HL-60 (cell line): ENCODE measurements around the gene PLCB1.
"Not testable (repeated sequence)": the region's sequence is repeated elsewhere in the genome, so short reads cannot be mapped to it uniquely, and the experiment has no call there.

Experiments used
- DNase-seq, 2 experiments: peaks; one replicate each; pipeline ENCODE4 v3.0.0-alpha.2; 2010 to 2020; ENCODE audit warnings: low read depth in 1 of 2, low spot score in 1 of 2
- H3K27ac ChIP-seq: fragments of 250-450 bp; sonication (Bioruptor Pico); replicated peaks from 2 replicates; pipeline ENCODE4 v1.5.1; 2020; ENCODE audit warnings: mild to moderate bottlenecking, moderate library complexity
- H3K27me3 ChIP-seq: fragments of 250-450 bp; sonication (Bioruptor Pico); 2 replicates; pipeline ENCODE4 v1.5.1; 2021; ENCODE audit warnings: mild to moderate bottlenecking, moderate library complexity; ENCODE audit not compliant: insufficient read depth, poor library complexity, severe bottlenecking
- H3K4me3 ChIP-seq: replicated peaks from 2 replicates; pipeline ENCODE4 v1.5.1; 2011; ENCODE audit warnings: mild to moderate bottlenecking, control low read depth, low read length; ENCODE audit not compliant: insufficient read depth
- CTCF ChIP-seq: IDR thresholded peaks from one replicate; pipeline ENCODE4 v1.5.1; 2011; ENCODE audit warnings: low read length, control low read depth, inconsistent platforms; ENCODE audit not compliant: insufficient read depth
- GABPA ChIP-seq: IDR thresholded peaks from 2 replicates; pipeline ENCODE4 v1.6.1; 2012; ENCODE audit warnings: low read depth
- POLR2AphosphoS5 ChIP-seq: IDR thresholded peaks from 2 replicates; pipeline ENCODE4 v1.6.1; 2012; ENCODE audit warnings: low read depth
- SPI1 ChIP-seq: IDR thresholded peaks from 2 replicates; pipeline ENCODE4 v1.6.1; 2012; ENCODE audit warnings: low read depth, mild to moderate bottlenecking, borderline replicate concordance
- TF ChIP-seq, protein P1 (sequence below): IDR thresholded peaks from 2 replicates; pipeline ENCODE4 v1.6.1; 2012; ENCODE audit warnings: low read depth; ENCODE audit not compliant: insufficient replicate concordance

The PLCB1 gene

DNA sequence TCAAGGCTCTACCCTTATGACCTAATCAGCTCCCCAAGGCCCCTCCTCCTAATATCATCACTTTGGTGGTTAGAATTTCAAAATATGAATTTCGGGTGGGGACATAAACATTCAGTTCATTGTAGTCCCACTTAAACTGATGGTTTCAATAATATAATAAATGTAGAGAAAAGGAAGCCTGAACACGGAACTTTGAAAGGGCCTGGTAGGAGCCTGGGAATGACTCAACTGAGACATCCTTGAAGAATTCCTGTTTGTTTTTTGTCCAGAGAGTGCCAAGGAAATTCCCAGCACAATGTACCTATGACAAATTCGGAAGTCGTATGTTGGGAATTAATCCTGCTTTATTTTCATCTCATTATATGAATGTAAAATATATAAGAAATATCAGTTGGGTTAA lies 457.9 kb downstream of the PLCB1 start:
- TF ChIP-seq POLR2AphosphoS5 (no peak), GABPA (no peak), SPI1 (no peak), CTCF (no peak)
- TF ChIP-seq, protein P1, sequence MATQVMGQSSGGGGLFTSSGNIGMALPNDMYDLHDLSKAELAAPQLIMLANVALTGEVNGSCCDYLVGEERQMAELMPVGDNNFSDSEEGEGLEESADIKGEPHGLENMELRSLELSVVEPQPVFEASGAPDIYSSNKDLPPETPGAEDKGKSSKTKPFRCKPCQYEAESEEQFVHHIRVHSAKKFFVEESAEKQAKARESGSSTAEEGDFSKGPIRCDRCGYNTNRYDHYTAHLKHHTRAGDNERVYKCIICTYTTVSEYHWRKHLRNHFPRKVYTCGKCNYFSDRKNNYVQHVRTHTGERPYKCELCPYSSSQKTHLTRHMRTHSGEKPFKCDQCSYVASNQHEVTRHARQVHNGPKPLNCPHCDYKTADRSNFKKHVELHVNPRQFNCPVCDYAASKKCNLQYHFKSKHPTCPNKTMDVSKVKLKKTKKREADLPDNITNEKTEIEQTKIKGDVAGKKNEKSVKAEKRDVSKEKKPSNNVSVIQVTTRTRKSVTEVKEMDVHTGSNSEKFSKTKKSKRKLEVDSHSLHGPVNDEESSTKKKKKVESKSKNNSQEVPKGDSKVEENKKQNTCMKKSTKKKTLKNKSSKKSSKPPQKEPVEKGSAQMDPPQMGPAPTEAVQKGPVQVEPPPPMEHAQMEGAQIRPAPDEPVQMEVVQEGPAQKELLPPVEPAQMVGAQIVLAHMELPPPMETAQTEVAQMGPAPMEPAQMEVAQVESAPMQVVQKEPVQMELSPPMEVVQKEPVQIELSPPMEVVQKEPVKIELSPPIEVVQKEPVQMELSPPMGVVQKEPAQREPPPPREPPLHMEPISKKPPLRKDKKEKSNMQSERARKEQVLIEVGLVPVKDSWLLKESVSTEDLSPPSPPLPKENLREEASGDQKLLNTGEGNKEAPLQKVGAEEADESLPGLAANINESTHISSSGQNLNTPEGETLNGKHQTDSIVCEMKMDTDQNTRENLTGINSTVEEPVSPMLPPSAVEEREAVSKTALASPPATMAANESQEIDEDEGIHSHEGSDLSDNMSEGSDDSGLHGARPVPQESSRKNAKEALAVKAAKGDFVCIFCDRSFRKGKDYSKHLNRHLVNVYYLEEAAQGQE: no peak
- H3K27me3 ChIP-seq: no peaks in the 10 kb centered on the region
- no peak overlapping the region for H3K4me3 ChIP-seq
- no peak overlapping the region for H3K27ac ChIP-seq
- DNase-seq: no peak

- not testable (repeated sequence) for H3K27ac ChIP-seq, H3K4me3 ChIP-seq, H3K27me3 ChIP-seq, DNase-seq
These were observed 469.0 kb downstream of the PLCB1 start for GRCh38 chr20:8600910-8601541.

DNA sequence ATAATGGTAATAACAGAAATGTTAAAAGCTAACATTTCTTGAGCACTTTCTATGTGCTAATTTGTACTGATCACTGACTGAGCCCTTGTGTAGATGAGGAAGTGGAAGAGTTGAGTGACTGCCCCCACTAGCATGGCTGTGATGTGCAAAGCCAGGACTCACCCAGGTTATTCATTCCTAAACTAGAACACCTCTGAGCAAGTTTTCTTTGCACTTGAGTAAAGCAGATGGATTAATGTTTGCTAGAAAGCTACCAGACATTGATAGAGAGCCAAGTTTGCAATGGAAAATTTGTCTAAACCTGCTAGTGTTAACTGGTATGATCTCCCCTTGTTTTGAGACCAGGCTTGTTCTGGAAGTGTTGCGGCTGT lies 469.5 kb downstream of the PLCB1 start:
- peak; percentile 62 for TF ChIP-seq SPI1
- TF ChIP-seq, protein P1: no peak
- no peak for TF ChIP-seq GABPA
- no peak for TF ChIP-seq CTCF
- TF ChIP-seq POLR2AphosphoS5: no peak
- Histone ChIP-seq H3K27me3 (no peaks in the 10 kb centered on the region), H3K4me3 (no peak overlapping the region), H3K27ac (no peak overlapping the region)
- no peak for DNase-seq

- Histone ChIP-seq H3K27ac (no peak overlapping the region), H3K27me3 (no peaks in the 10 kb centered on the region), H3K4me3 (no peak overlapping the region)
- TF ChIP-seq POLR2AphosphoS5: no peak
- TF ChIP-seq SPI1: no peak
- TF ChIP-seq GABPA: no peak
- TF ChIP-seq CTCF: no peak
- TF ChIP-seq, protein P1: no peak
- no peak for DNase-seq
These were observed 470.5 kb downstream of the PLCB1 start for GRCh38 chr20:8602389-8603116.
